Astrocyte of the spinal cord (primary cell): ENCODE measurements around the gene FASN.
A peak's percentile ranks its signal among the peaks of the same experiment; 100 is the strongest.

Experiments used
- DNase-seq: peaks from one replicate; pipeline ENCODE4 v3.0.0; 2011; ENCODE audit warnings: low read depth, low spot score
- H3K4me3 ChIP-seq: 2 replicates; pipeline ENCODE4 v1.5.1; 2011; ENCODE audit warnings: low read depth, mild to moderate bottlenecking, low read length, moderate library complexity
- CTCF ChIP-seq: IDR thresholded peaks from 2 replicates; pipeline ENCODE4 v1.5.1; 2012; ENCODE audit warnings: low read depth, mild to moderate bottlenecking, low read length, inconsistent platforms
- in situ Hi-C: cut with HindIII; loops from 2 replicates; pipeline ENCODE4 v1.10.0; 2017; ENCODE audit warnings: low sequenced_read_pairs

Gene FASN

GRCh38 chr17:82076785-82077591 is 21.0 kb downstream of the FASN start:
- no peak for TF ChIP-seq CTCF
- DNase-seq, result no peak
- in situ Hi-C loops, result no loop called here
- no peak overlapping the region for H3K4me3 ChIP-seq

- no peak for DNase-seq
- in situ Hi-C loops, result no loop called here
- TF ChIP-seq CTCF, result no peak
- H3K4me3 ChIP-seq, result no peak overlapping the region
These were observed 21.8 kb downstream of the FASN start for GRCh38 chr17:82076018-82076784.

- no peak overlapping the region for H3K4me3 ChIP-seq
- in situ Hi-C loops, result no loop called here
- no peak for TF ChIP-seq CTCF
- no peak for DNase-seq
These were observed 24.6 kb downstream of the FASN start for GRCh38 chr17:82073446-82073845.

GRCh38 chr17:82072827-82073226 is 25.2 kb downstream of the FASN start:
- DNase-seq, result no peak
- H3K4me3 ChIP-seq, result no peak overlapping the region
- in situ Hi-C loops, result no loop called here
- no peak for TF ChIP-seq CTCF

- no peak overlapping the region for H3K4me3 ChIP-seq
- DNase-seq, result no peak
- in situ Hi-C loops, result no loop called here
- TF ChIP-seq CTCF, result no peak
These were observed 27.4 kb downstream of the FASN start for GRCh38 chr17:82070611-82071010.

GRCh38 chr17:82065638-82066303 is 32.3 kb downstream of the FASN start, which contains the start of gene DUS1L:
Gene DUS1L, minus strand, starts transcription at chr17:82065804. Its CDS starts 745 bp downstream, at chr17:82065059.
- no peak for TF ChIP-seq CTCF
- in situ Hi-C loops, result no loop called here
- DNase-seq, result peak; percentile 45
- peak within 1 kb of the TSS; percentile 70 for H3K4me3 ChIP-seq
